ENCODE data around the gene VPS13D.

The VPS13D gene

DNA sequence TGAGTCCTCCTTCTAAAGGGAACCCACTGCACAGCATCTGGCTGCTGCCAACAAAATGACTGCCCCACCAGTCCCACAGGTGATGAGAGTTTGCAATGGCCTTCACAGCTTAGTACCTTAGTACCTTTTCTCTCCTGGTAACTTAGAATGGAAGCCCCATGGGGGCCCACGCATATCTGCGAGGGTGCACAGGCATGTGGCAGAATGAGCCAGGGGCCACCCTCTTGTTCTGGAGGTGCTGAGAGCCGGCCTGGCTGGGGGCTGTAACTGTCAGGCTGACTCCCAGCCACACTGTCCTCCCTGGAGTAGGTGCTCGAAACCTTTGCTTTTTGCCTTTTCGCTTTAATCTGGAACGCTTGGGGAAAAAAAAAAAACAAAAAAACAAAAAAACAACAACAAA lies 203.1 kb downstream of the VPS13D start:
- H3K4me3 ChIP-seq (ENCODE audit: low read depth in 1 of 2, low read length in 2 of 2) = no peak overlapping the region
- H2AFZ ChIP-seq (ENCODE audit: low read depth, low read length) = no peak overlapping the region
- H3K36me3 ChIP-seq (ENCODE audit: insufficient read depth, low read length) = no peaks in the 10 kb centered on the region; the same call in 1 of the 2 replicates
- TF ChIP-seq CTCF (IDR thresholded peaks at IDR 0.05; ENCODE audit: borderline replicate concordance, extremely low read depth, low read length, poor library complexity, severe bottlenecking) (no peak), EZH2 (IDR thresholded peaks at IDR 0.05; ENCODE audit: borderline replicate concordance, low read depth, low read length, severe bottlenecking) (no peak)
- no peak overlapping the region; the same call in 1 of the 2 replicates for H3K4me2 ChIP-seq (ENCODE audit: insufficient read depth, low read length)
- ATAC-seq (ENCODE audit: insufficient read depth, low read depth) = no peak
- H3K4me1 ChIP-seq (ENCODE audit: insufficient read depth, low read length) = peaks cover 46% of the 10 kb centered on the region
- H3K9me3 ChIP-seq (ENCODE audit: insufficient read depth, low read length, severe bottlenecking) = no peaks in the 10 kb centered on the region
- no peak for DNase-seq
- H3K79me2 ChIP-seq (ENCODE audit: insufficient read depth, low read length) = no peaks in the 10 kb centered on the region
- no peaks in the 10 kb centered on the region for H4K20me1 ChIP-seq (ENCODE audit: insufficient read depth, low read length)
- peak overlapping the region; percentile 34; the same call in 1 of the 2 replicates for H3K9ac ChIP-seq (ENCODE audit: low read depth, low read length)
- H3K27ac ChIP-seq (ENCODE audit: low read length) = peak overlapping the region; percentile 85
- H3K27me3 ChIP-seq (ENCODE audit: insufficient read depth, low read length, poor library complexity) = no peaks in the 10 kb centered on the region

DNA sequence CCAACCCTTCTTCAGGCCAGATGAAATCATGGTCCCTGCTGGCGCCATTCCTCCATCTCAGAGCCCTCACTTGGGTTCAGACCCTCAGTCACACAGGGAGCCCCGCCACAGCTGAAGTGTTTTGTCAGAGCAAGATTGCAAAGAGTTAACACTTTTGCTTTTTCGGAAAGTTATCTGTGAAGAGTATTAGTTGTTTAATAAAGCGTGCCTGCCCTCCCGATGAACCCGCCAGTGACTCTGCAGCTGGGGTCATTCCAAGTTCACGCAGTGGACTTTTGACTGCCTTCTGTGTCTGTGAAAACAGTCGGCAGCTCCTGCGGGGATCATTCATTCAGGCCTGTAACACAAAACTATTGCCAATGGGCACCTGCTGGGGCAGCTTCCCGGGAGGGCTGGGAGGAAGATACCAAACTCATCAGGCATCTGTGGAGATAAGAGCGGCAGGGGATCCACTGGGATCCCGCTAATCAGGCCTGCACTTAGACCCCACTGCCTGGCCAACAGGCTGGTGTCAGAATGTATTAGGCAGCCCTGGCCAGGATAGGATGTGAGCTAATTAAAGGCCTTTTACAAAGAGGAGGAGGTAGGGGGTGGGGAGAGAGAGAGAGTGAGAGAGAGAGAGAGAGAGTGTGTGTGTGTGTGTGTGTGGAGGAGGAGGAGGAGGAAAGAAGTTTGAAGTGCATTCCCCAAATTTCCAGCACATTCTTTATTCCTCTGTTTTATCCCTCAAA lies 203.7 kb downstream of the VPS13D start:
- H3K36me3 ChIP-seq (ENCODE audit: insufficient read depth, low read length) = no peaks in the 10 kb centered on the region; the same call in 1 of the 2 replicates
- H3K9ac ChIP-seq (ENCODE audit: low read depth, low read length) = peak overlapping the region; percentile 34
- no peaks in the 10 kb centered on the region for H4K20me1 ChIP-seq (ENCODE audit: insufficient read depth, low read length)
- no peaks in the 10 kb centered on the region for H3K27me3 ChIP-seq (ENCODE audit: insufficient read depth, low read length, poor library complexity)
- peak overlapping the region in 1 of 2 experiments; percentile 39; a peak in 2 of 4 replicates for H3K4me3 ChIP-seq (ENCODE audit: low read depth in 1 of 2, low read length in 2 of 2)
- H3K27ac ChIP-seq (ENCODE audit: low read length) = peak overlapping the region; percentile 85
- no peaks in the 10 kb centered on the region for H3K79me2 ChIP-seq (ENCODE audit: insufficient read depth, low read length)
- H3K4me2 ChIP-seq (ENCODE audit: insufficient read depth, low read length) = peak overlapping the region; percentile 57
- no peak overlapping the region for H2AFZ ChIP-seq (ENCODE audit: low read depth, low read length)
- H3K9me3 ChIP-seq (ENCODE audit: insufficient read depth, low read length, severe bottlenecking) = no peaks in the 10 kb centered on the region
- TF ChIP-seq EZH2 (IDR thresholded peaks at IDR 0.05; ENCODE audit: borderline replicate concordance, low read depth, low read length, severe bottlenecking) = no peak
- TF ChIP-seq CTCF (IDR thresholded peaks at IDR 0.05; ENCODE audit: borderline replicate concordance, extremely low read depth, low read length, poor library complexity, severe bottlenecking) = no peak
- H3K4me1 ChIP-seq (ENCODE audit: insufficient read depth, low read length) = peaks cover 52% of the 10 kb centered on the region
- peak; percentile 38 for DNase-seq
- ATAC-seq (ENCODE audit: insufficient read depth, low read depth) = peak; percentile 53

GRCh38 chr1:12434174-12434573 lies 204.3 kb downstream of the VPS13D start:
- TF ChIP-seq CTCF (IDR thresholded peaks at IDR 0.05; ENCODE audit: borderline replicate concordance, extremely low read depth, low read length, poor library complexity, severe bottlenecking) (no peak), EZH2 (IDR thresholded peaks at IDR 0.05; ENCODE audit: borderline replicate concordance, low read depth, low read length, severe bottlenecking) (no peak)
- DNase-seq (peak; percentile 81), ATAC-seq (ENCODE audit: insufficient read depth, low read depth) (peak; percentile 95)
- Histone ChIP-seq H3K36me3 (ENCODE audit: insufficient read depth, low read length) (no peaks in the 10 kb centered on the region; the same call in 1 of the 2 replicates), H3K79me2 (ENCODE audit: insufficient read depth, low read length) (no peaks in the 10 kb centered on the region), H3K27me3 (ENCODE audit: insufficient read depth, low read length, poor library complexity) (no peaks in the 10 kb centered on the region), H2AFZ (ENCODE audit: low read depth, low read length) (no peak overlapping the region), H3K4me1 (ENCODE audit: insufficient read depth, low read length) (peaks cover 59% of the 10 kb centered on the region), H4K20me1 (ENCODE audit: insufficient read depth, low read length) (no peaks in the 10 kb centered on the region), H3K9ac (ENCODE audit: low read depth, low read length) (peak overlapping the region; percentile 34), H3K9me3 (ENCODE audit: insufficient read depth, low read length, severe bottlenecking) (no peaks in the 10 kb centered on the region), H3K4me3 (ENCODE audit: low read depth in 1 of 2, low read length in 2 of 2) (peak overlapping the region in 1 of 2 experiments; percentile 39; a peak in 2 of 4 replicates), H3K27ac (ENCODE audit: low read length) (peak overlapping the region; percentile 85), H3K4me2 (ENCODE audit: insufficient read depth, low read length) (peak overlapping the region; percentile 57)
